ENCODE results near the gene LSM10.

Gene LSM10

DNA sequence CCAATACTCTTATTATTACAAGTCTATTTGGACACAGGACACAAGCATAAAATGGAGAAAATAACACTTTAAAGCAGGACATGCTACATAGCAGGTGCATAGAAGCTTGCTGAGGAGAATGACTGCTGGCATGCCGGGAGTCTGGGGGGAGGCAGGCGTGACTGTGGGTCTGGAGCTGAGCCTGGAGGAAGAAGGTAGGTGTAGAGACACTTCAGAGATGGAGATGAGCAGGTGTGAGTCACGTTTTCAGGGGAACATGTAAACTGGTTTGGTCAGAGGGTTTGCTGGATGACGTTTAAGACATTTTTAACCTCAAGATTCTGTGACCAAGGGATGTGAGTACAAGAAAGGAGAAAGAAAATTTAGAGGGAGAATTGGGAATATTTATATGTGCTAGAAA lies 28.1 kb upstream of the LSM10 start:
- H3K27ac Mint-ChIP-seq = peak overlapping the region; percentile 68
- TF ChIP-seq, protein P1, sequence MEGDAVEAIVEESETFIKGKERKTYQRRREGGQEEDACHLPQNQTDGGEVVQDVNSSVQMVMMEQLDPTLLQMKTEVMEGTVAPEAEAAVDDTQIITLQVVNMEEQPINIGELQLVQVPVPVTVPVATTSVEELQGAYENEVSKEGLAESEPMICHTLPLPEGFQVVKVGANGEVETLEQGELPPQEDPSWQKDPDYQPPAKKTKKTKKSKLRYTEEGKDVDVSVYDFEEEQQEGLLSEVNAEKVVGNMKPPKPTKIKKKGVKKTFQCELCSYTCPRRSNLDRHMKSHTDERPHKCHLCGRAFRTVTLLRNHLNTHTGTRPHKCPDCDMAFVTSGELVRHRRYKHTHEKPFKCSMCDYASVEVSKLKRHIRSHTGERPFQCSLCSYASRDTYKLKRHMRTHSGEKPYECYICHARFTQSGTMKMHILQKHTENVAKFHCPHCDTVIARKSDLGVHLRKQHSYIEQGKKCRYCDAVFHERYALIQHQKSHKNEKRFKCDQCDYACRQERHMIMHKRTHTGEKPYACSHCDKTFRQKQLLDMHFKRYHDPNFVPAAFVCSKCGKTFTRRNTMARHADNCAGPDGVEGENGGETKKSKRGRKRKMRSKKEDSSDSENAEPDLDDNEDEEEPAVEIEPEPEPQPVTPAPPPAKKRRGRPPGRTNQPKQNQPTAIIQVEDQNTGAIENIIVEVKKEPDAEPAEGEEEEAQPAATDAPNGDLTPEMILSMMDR (IDR thresholded peaks at IDR 0.05) = no peak

DNA sequence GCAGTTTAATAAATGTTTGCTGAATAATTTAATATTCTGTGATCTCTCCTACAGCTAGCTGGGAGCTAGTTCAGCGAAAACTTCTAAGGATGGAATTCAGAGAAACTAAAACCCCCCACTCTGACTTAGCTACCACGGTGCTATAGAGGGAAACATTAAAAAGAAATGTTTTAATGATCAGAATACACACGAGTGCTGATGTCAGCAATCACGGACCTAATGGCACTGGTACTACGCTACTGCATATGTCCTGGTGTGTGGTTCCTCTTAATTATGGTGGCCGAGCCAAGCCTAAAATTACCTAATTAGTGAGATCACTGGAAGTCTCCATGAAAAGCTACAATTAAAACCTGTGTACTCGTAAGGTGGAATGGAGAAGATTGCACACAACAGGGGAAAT lies 23.9 kb upstream of the LSM10 start:
- Mint-ChIP-seq H3K36me3 (ENCODE audit: low read depth) (peaks cover 6% of the 10 kb centered on the region), H3K27me3 (ENCODE audit: low read depth, poor library complexity) (no peaks in the 10 kb centered on the region)
- TF ChIP-seq, protein P1 (IDR thresholded peaks at IDR 0.05) = no peak

More for the DNA sequence above, 28.1 kb upstream of the LSM10 start:
- H3K4me1 Mint-ChIP-seq = peaks cover 4% of the 10 kb centered on the region
- H3K4me3 Mint-ChIP-seq = no peak overlapping the region
- H3K36me3 Mint-ChIP-seq (ENCODE audit: low read depth) = peaks cover 12% of the 10 kb centered on the region
- H3K9me3 Mint-ChIP-seq = no peaks in the 10 kb centered on the region
- no peak for DNase-seq
- no peaks in the 10 kb centered on the region for H3K27me3 Mint-ChIP-seq (ENCODE audit: low read depth, poor library complexity)

DNA sequence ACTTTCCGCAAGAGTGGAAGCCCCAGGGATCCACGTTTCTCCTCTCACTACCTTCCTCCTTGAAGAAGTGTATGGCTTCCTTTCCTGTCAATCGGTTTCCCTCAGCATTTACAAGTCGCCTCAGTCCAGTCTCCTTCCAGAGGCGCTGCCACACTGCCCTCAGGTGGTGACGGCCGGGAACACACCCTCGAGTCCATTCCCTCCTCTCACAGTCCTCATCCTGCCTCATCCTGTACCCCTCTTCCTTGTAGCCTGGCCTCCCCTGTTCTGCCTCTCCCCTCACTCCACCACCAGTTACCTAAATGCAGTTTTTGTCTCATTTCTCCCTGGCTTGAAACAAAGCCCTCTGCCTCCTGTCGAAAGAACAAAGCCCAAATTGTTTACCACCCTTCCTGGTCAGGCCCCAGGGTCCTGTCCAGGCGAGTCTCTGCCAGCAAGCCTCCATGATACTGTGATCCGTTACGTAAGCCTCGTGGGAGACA lies 23.2 kb upstream of the LSM10 start:
- Mint-ChIP-seq H3K27ac (peak overlapping the region; percentile 13), H3K4me3 (no peak overlapping the region), H3K9me3 (no peaks in the 10 kb centered on the region), H3K4me1 (peaks cover 28% of the 10 kb centered on the region), H3K27me3 (ENCODE audit: low read depth, poor library complexity) (no peaks in the 10 kb centered on the region), H3K36me3 (ENCODE audit: low read depth) (peaks cover 8% of the 10 kb centered on the region)
- TF ChIP-seq, protein P1 (IDR thresholded peaks at IDR 0.05) = peak; percentile 92
- DNase-seq = peak; percentile 95

More for the DNA sequence above, 23.9 kb upstream of the LSM10 start:
- peaks cover 25% of the 10 kb centered on the region for H3K4me1 Mint-ChIP-seq
- no peaks in the 10 kb centered on the region for H3K9me3 Mint-ChIP-seq
- no peak for DNase-seq
- H3K27ac Mint-ChIP-seq = no peak overlapping the region
- H3K4me3 Mint-ChIP-seq = no peak overlapping the region

DNA sequence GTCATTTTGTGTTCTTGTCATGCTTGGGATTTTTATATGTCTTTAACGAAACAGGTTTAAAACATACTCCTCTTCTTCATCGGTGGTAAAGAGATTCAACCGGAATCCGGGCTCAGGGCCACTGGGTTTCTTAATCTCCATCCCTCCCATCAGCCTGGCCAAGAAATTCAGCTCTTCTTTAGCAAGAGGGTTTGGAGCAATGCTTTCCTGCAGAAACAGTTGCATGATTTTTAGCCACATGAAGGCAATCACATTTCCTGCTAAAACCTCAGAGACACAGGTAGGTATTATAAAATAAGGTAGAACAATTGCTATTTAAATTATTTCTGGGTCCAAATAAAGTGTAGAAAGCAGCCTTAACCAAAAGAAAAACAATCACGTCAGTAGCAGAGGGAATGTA lies 22.7 kb upstream of the LSM10 start:
- Mint-ChIP-seq H3K9me3 (no peaks in the 10 kb centered on the region), H3K36me3 (ENCODE audit: low read depth) (peaks cover 12% of the 10 kb centered on the region), H3K4me1 (peaks cover 32% of the 10 kb centered on the region), H3K27me3 (ENCODE audit: low read depth, poor library complexity) (no peaks in the 10 kb centered on the region), H3K27ac (no peak overlapping the region), H3K4me3 (no peak overlapping the region)
- DNase-seq = no peak
- TF ChIP-seq, protein P1 (IDR thresholded peaks at IDR 0.05) = no peak

DNA sequence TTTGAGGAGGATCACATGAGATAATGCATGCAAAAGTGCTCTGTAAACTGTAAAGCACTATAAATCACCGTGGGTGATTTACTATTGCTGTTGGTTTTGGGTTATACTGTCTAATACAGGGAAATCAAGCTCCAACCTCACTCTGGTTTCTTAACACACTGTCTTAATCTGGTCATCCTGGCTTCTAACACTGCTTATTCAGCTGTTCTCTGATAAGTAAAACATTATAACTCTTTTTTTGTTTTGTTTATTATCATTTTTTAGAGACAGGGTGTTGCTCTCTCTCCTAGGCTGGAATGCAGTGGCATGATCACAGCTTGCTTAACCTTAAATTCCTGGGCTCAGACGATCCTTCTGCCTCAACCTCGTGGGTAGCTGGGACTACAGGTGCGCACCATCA lies 21.9 kb upstream of the LSM10 start:
- TF ChIP-seq, protein P1 (IDR thresholded peaks at IDR 0.05) = no peak
- DNase-seq = no peak
- H3K27me3 Mint-ChIP-seq (ENCODE audit: low read depth, poor library complexity) = no peaks in the 10 kb centered on the region
- H3K9me3 Mint-ChIP-seq = peaks cover 2% of the 10 kb centered on the region
- H3K27ac Mint-ChIP-seq = no peak overlapping the region
- H3K4me3 Mint-ChIP-seq = no peak overlapping the region
- peaks cover 19% of the 10 kb centered on the region for H3K36me3 Mint-ChIP-seq (ENCODE audit: low read depth)
- peaks cover 35% of the 10 kb centered on the region for H3K4me1 Mint-ChIP-seq

DNA sequence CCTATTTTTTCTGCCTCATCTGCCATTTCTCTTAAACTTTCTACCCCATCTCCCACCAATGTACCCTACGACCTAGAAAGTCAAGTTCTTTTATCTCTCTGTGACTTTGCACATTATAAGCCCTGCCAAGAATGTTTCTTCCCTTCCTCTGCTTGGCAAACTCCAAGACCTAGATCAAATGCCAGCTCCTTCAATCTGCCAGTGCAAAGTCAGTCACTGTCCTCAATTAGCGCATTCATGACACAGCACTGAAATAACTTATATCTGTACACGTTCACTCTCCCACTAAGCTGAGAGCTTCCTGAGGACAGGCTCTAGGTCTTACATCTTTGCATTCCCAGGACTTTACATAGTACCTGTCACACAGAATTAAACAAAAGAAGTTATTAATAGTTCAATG lies 21.4 kb upstream of the LSM10 start:
- Mint-ChIP-seq H3K4me3 (no peak overlapping the region), H3K4me1 (peaks cover 35% of the 10 kb centered on the region), H3K9me3 (peaks cover 6% of the 10 kb centered on the region), H3K36me3 (ENCODE audit: low read depth) (peaks cover 24% of the 10 kb centered on the region), H3K27me3 (ENCODE audit: low read depth, poor library complexity) (no peaks in the 10 kb centered on the region), H3K27ac (no peak overlapping the region)
- no peak for DNase-seq
- TF ChIP-seq, protein P1 (IDR thresholded peaks at IDR 0.05) = no peak
